ENCODE results near the gene DMRTA2.
"Not testable (repeated sequence)": the region's sequence is repeated elsewhere in the genome, so short reads cannot be mapped to it uniquely, and the experiment has no call there.

DMRTA2 gene

GRCh38 chr1:50423670-50424000 lies 392 bp upstream of the DMRTA2 start:
- DNase-seq = peak; percentile 48

GRCh38 chr1:50422675-50422945 lies 633 bp downstream of the DMRTA2 start:
- no peak for DNase-seq

GRCh38 chr1:50421768-50422674 lies 1.2 kb downstream of the DMRTA2 start:
- no peak for DNase-seq

- DNase-seq = no peak
Observed at GRCh38 chr1:50421366-50421748, 1.9 kb downstream of the DMRTA2 start.

- DNase-seq = no peak
Observed at GRCh38 chr1:50420689-50421365, 2.4 kb downstream of the DMRTA2 start.

- DNase-seq = no peak
Observed at GRCh38 chr1:50419907-50420677, 3.2 kb downstream of the DMRTA2 start.

GRCh38 chr1:50419192-50419906 lies 3.9 kb downstream of the DMRTA2 start:
- no peak for DNase-seq

GRCh38 chr1:50418600-50419109 lies 4.6 kb downstream of the DMRTA2 start:
- no peak for DNase-seq

GRCh38 chr1:50417946-50418599 lies 5.2 kb downstream of the DMRTA2 start:
- DNase-seq = no peak

GRCh38 chr1:50417507-50417906 lies 5.7 kb downstream of the DMRTA2 start:
- no peak for DNase-seq

GRCh38 chr1:50416553-50417453 lies 6.4 kb downstream of the DMRTA2 start:
- DNase-seq = no peak

- DNase-seq = no peak
Observed at GRCh38 chr1:50416150-50416527, 7.1 kb downstream of the DMRTA2 start.

GRCh38 chr1:50415235-50416149 lies 7.8 kb downstream of the DMRTA2 start:
- DNase-seq = no peak

- no peak for DNase-seq
Observed at GRCh38 chr1:50414853-50415234, 8.4 kb downstream of the DMRTA2 start.

- no peak for DNase-seq
Observed at GRCh38 chr1:50412813-50413476, 10.3 kb downstream of the DMRTA2 start.

- DNase-seq = no peak
Observed at GRCh38 chr1:50405814-50406213, 17.4 kb downstream of the DMRTA2 start.

- DNase-seq = no peak
Observed at GRCh38 chr1:50393522-50394120, 29.6 kb downstream of the DMRTA2 start.

- not testable (repeated sequence) for DNase-seq
Observed at GRCh38 chr1:50381551-50381950, 41.7 kb downstream of the DMRTA2 start.

- DNase-seq = no peak
Observed at GRCh38 chr1:50378770-50379169, 44.5 kb downstream of the DMRTA2 start.
